H9 (cell line): Measurements from ENCODE around the gene HTR7. TPM values are rescaled to one million over a fixed set of nuclear protein-coding genes. Genes with fewer than 3 reads are reported as not detected.
"Not testable (repeated sequence)": the region's sequence is repeated elsewhere in the genome, so short reads cannot be mapped to it uniquely, and the experiment has no call there.

Experiments
- DNase-seq: peaks from one replicate; pipeline ENCODE4 v3.0.0-alpha.2; 2017
- H2AFZ ChIP-seq: one replicate; pipeline ENCODE4 v1.6.1; 2013; ENCODE audit warnings: mild to moderate bottlenecking, low read length, control low read depth, moderate library complexity
- H2AK5ac ChIP-seq: 2 replicates; pipeline ENCODE4 v1.6.1; 2013; ENCODE audit warnings: low read length, control low read depth, mixed read lengths; ENCODE audit not compliant: insufficient read length
- H2BK120ac ChIP-seq: one replicate; pipeline ENCODE4 v1.6.1; 2013; ENCODE audit warnings: low read depth, mild to moderate bottlenecking, low read length, control low read depth, inconsistent platforms; ENCODE audit not compliant: poor library complexity, severe bottlenecking
- H2BK12ac ChIP-seq: 2 replicates; pipeline ENCODE4 v1.6.1; 2013; ENCODE audit warnings: low read length, control low read depth, mixed read lengths, low read depth; ENCODE audit not compliant: insufficient read length
- H2BK15ac ChIP-seq: 2 replicates; pipeline ENCODE4 v1.6.1; 2013; ENCODE audit warnings: low read depth, low read length, control low read depth
- H2BK20ac ChIP-seq: one replicate; pipeline ENCODE4 v1.6.1; 2013; ENCODE audit warnings: low read depth, mild to moderate bottlenecking, low read length, control low read depth, inconsistent platforms; ENCODE audit not compliant: poor library complexity, severe bottlenecking
- H2BK5ac ChIP-seq: 2 replicates; pipeline ENCODE4 v1.6.1; 2013; ENCODE audit warnings: low read length, control low read depth, mixed read lengths; ENCODE audit not compliant: insufficient read length
- H3K14ac ChIP-seq: 2 replicates; pipeline ENCODE4 v1.6.1; 2013; ENCODE audit warnings: low read length, control low read depth; ENCODE audit not compliant: insufficient read depth
- H3K18ac ChIP-seq: 2 replicates; pipeline ENCODE4 v1.6.1; 2013; ENCODE audit warnings: low read depth, mild to moderate bottlenecking, mixed read lengths, low read length, control low read depth; ENCODE audit not compliant: insufficient read length
- H3K23ac ChIP-seq: 2 replicates; pipeline ENCODE4 v1.6.1; 2013; ENCODE audit warnings: low read length, control low read depth, mixed read lengths, low read depth; ENCODE audit not compliant: insufficient read length
- H3K23me2 ChIP-seq: 2 replicates; pipeline ENCODE4 v1.6.1; 2013; ENCODE audit warnings: low read depth, mild to moderate bottlenecking, mixed read lengths, low read length, control low read depth; ENCODE audit not compliant: insufficient read length, poor library complexity, severe bottlenecking
- H3K27ac ChIP-seq: 2 replicates; pipeline ENCODE4 v1.5.1; 2013; ENCODE audit warnings: low read length, control low read depth, mixed read lengths, low read depth; ENCODE audit not compliant: insufficient read length
- H3K27me3 ChIP-seq: 2 replicates; pipeline ENCODE4 v1.6.1; 2013; ENCODE audit warnings: low read length, control low read depth, inconsistent platforms; ENCODE audit not compliant: insufficient read depth
- H3K4ac ChIP-seq: 2 replicates; pipeline ENCODE4 v1.6.1; 2013; ENCODE audit warnings: low read depth, mild to moderate bottlenecking, control low read depth, inconsistent platforms, low read length, moderate library complexity
- H3K4me1 ChIP-seq: 2 replicates; pipeline ENCODE4 v1.6.1; 2013; ENCODE audit warnings: low read length, control low read depth, inconsistent platforms; ENCODE audit not compliant: insufficient read depth
- H3K4me2 ChIP-seq: 2 replicates; pipeline ENCODE4 v1.6.1; 2013; ENCODE audit warnings: low read length, control low read depth, mixed read lengths; ENCODE audit not compliant: insufficient read length, insufficient read depth
- H3K56ac ChIP-seq: 2 replicates; pipeline ENCODE4 v1.6.1; 2013; ENCODE audit warnings: low read depth, mild to moderate bottlenecking, mixed read lengths, low read length, control low read depth; ENCODE audit not compliant: insufficient read length
- H3K79me1 ChIP-seq: 2 replicates; pipeline ENCODE4 v1.6.1; 2013; ENCODE audit warnings: low read depth, mild to moderate bottlenecking, moderate library complexity, low read length, control low read depth, inconsistent platforms; ENCODE audit not compliant: insufficient read depth, poor library complexity, severe bottlenecking
- H3K79me2 ChIP-seq: 2 replicates; pipeline ENCODE4 v1.6.1; 2013; ENCODE audit warnings: low read length, control low read depth, inconsistent platforms; ENCODE audit not compliant: insufficient read depth
- H3K9ac ChIP-seq: 2 replicates; pipeline ENCODE4 v1.6.1; 2013; ENCODE audit warnings: low read length, control low read depth, mixed read lengths; ENCODE audit not compliant: insufficient read length; ENCODE audit errors: extremely low read depth
- H3K9me3 ChIP-seq: one replicate; pipeline ENCODE4 v1.6.1; 2013; ENCODE audit warnings: low read depth, low read length, inconsistent platforms; ENCODE audit not compliant: control insufficient read depth
- H3T11ph ChIP-seq: one replicate; pipeline ENCODE4 v1.6.1; 2013; ENCODE audit warnings: mild to moderate bottlenecking, low read length, control low read depth, inconsistent platforms
- H4K20me1 ChIP-seq: one replicate; pipeline ENCODE4 v1.6.1; 2013; ENCODE audit not compliant: control insufficient read depth, insufficient read length, insufficient read depth
- H4K5ac ChIP-seq: 2 replicates; pipeline ENCODE4 v1.6.1; 2013; ENCODE audit warnings: low read depth, mild to moderate bottlenecking, mixed read lengths, low read length, control low read depth; ENCODE audit not compliant: insufficient read length
- H4K8ac ChIP-seq: replicated peaks from 2 replicates; pipeline ENCODE4 v1.6.1; 2013; ENCODE audit warnings: low read length, control low read depth, mixed read lengths, low read depth; ENCODE audit not compliant: insufficient read length
- H4K91ac ChIP-seq: 2 replicates; pipeline ENCODE4 v1.6.1; 2013; ENCODE audit warnings: low read depth, mild to moderate bottlenecking, moderate library complexity, mixed read lengths, low read length, control low read depth; ENCODE audit not compliant: insufficient read length
- H3K27ac Mint-ChIP-seq, 3 experiments: 2 replicates in 2 of 3; 3 replicates in 1 of 3; pipeline ENCODE4 v1.8.0; 2020 to 2021; ENCODE audit warnings: mixed read lengths in 3 of 3, mild to moderate bottlenecking in 1 of 3, moderate library complexity in 1 of 3
- H3K27me3 Mint-ChIP-seq: 2 replicates; pipeline ENCODE4 v1.8.0; 2021; ENCODE audit warnings: low read depth, mild to moderate bottlenecking, moderate library complexity, mixed read lengths
- H3K36me3 Mint-ChIP-seq, 3 experiments: 2 replicates in 2 of 3; 3 replicates in 1 of 3; pipeline ENCODE4 v1.8.0; 2020 to 2021; ENCODE audit warnings: low read depth in 3 of 3, mixed read lengths in 3 of 3; ENCODE audit not compliant: insufficient read depth in 1 of 3
- H3K4me1 Mint-ChIP-seq, 2 experiments: 2 replicates each; pipeline ENCODE4 v1.8.0; 2020; ENCODE audit warnings: mixed read lengths in 2 of 2
- H3K4me3 Mint-ChIP-seq, 2 experiments: 2 replicates in 1 of 2; 3 replicates in 1 of 2; pipeline ENCODE4 v1.8.0; 2020 to 2021; ENCODE audit warnings: mild to moderate bottlenecking in 2 of 2, mixed read lengths in 2 of 2, moderate library complexity in 1 of 2
- H3K9me3 Mint-ChIP-seq, 2 experiments: 2 replicates in 1 of 2; 3 replicates in 1 of 2; pipeline ENCODE4 v1.8.0; 2020; ENCODE audit warnings: mild to moderate bottlenecking in 2 of 2, mixed read lengths in 2 of 2, moderate library complexity in 1 of 2
- WGBS: extraction: QIAGEN DNeasy Blood & Tissue Kit; methylation state at CpG from one replicate; pipeline ENCODE4 v1.1.7; 2013; ENCODE audit warnings: missing lambda C conversion rate, low lambda C conversion rate, mixed read lengths; ENCODE audit not compliant: insufficient read length; ENCODE audit errors: extremely low coverage; 5-methylcytosine and 5-hydroxymethylcytosine counted together
- total RNA-seq: library from RNA; stranded (reverse); gene quantifications from 2 replicates; pipeline ENCODE4 v1.2.1, GENCODE V29; 2021
- TF ChIP-seq, protein P1 (sequence below): fragments of 200-600 bp; sonication (generic); conservative IDR thresholded peaks from 3 replicates; pipeline ENCODE4 v1.8.0; 2021; ENCODE audit warnings: antibody characterized with exemption, mild to moderate bottlenecking

HTR7 gene
- total RNA-seq, 1 experiment from 2014 or later, result 21.3 TPM

DNA sequence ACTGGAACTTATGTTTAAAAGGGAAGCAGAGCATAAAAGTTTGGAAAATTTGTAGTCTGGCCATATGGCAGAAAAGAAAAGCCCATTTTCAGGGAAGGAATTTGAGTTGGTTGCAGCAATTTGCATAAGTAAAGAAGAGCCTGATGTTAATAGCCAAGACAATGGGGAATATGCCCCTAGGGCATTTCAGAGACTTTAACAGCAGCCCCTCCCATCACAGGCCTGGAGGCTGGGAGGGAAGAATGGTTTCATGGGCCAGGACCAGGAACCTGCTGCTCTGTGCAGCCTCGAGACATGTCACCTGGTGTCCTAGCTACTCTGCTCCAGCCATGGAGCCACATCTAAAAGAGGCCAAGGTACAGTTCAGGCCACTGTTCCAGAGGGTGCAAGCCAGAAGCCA, 35.3 kb downstream of the HTR7 start:
- H3K4me2 ChIP-seq, result no peak overlapping the region
- H3K23me2 ChIP-seq, result no peaks in the 10 kb centered on the region
- no peak overlapping the region for H2BK5ac ChIP-seq
- no peak overlapping the region for H3K18ac ChIP-seq
- no peak overlapping the region for H4K5ac ChIP-seq
- H3K23ac ChIP-seq, result no peak overlapping the region
- no peak overlapping the region for H4K8ac ChIP-seq
- H3K14ac ChIP-seq, result no peak overlapping the region
- TF ChIP-seq, protein P1, sequence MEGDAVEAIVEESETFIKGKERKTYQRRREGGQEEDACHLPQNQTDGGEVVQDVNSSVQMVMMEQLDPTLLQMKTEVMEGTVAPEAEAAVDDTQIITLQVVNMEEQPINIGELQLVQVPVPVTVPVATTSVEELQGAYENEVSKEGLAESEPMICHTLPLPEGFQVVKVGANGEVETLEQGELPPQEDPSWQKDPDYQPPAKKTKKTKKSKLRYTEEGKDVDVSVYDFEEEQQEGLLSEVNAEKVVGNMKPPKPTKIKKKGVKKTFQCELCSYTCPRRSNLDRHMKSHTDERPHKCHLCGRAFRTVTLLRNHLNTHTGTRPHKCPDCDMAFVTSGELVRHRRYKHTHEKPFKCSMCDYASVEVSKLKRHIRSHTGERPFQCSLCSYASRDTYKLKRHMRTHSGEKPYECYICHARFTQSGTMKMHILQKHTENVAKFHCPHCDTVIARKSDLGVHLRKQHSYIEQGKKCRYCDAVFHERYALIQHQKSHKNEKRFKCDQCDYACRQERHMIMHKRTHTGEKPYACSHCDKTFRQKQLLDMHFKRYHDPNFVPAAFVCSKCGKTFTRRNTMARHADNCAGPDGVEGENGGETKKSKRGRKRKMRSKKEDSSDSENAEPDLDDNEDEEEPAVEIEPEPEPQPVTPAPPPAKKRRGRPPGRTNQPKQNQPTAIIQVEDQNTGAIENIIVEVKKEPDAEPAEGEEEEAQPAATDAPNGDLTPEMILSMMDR, result no peak
- Mint-ChIP-seq H3K27ac (no peak overlapping the region), H3K4me3 (no peak overlapping the region), H3K9me3 (peaks cover 16 to 29% of the 10 kb centered on the region in 2 experiments), H3K36me3 (peaks cover 15 to 44% (median 36%) of the 10 kb centered on the region in 3 experiments), H3K4me1 (peaks cover 14 to 39% of the 10 kb centered on the region in 2 experiments), H3K27me3 (peaks cover 2% of the 10 kb centered on the region)
- H3T11ph ChIP-seq, result no peak overlapping the region
- no peak overlapping the region for H2BK20ac ChIP-seq
- no peaks in the 10 kb centered on the region for H4K20me1 ChIP-seq
- no peaks in the 10 kb centered on the region for H3K79me1 ChIP-seq
- no peak overlapping the region for H2AK5ac ChIP-seq
- DNase-seq, result peak; percentile 31
- H2BK12ac ChIP-seq, result no peak overlapping the region
- H2BK120ac ChIP-seq, result no peak overlapping the region
- WGBS, result no CpG with 5 or more reads among the region's 1 CpG
- H3K9ac ChIP-seq, result no peak overlapping the region
- H2AFZ ChIP-seq, result no peak overlapping the region
- no peak overlapping the region for H3K4ac ChIP-seq
- no peaks in the 10 kb centered on the region for H3K79me2 ChIP-seq
- H3K27ac ChIP-seq, result no peak overlapping the region
- no peak overlapping the region for H2BK15ac ChIP-seq
- no peaks in the 10 kb centered on the region for H3K4me1 ChIP-seq
- no peaks in the 10 kb centered on the region for H3K9me3 ChIP-seq
- H3K56ac ChIP-seq, result no peak overlapping the region
- H3K27me3 ChIP-seq, result no peaks in the 10 kb centered on the region
- H4K91ac ChIP-seq, result no peak overlapping the region

DNA sequence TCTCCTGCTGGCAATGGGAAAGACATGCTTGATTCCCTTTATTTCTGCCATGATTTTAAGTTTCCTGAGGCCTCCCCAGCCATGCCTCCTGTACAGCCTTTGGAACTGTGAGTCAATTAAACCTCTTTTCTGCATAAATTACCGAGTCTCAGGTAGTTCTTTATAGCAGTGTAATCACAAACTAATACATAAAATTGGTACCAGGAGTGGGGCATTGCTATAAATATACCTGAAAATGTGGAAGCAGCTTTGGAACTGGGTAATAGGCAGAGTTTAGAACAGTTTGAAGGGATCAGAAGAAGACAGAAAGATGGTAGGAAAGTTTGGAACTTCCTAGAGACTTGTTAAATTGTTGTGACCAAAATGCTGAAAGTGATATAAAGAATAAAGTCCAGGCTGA, 36.0 kb downstream of the HTR7 start:
- not testable (repeated sequence) for H3K79me2 ChIP-seq, H3K27ac Mint-ChIP-seq
- peaks cover 16 to 29% of the 10 kb centered on the region in 2 experiments for H3K9me3 Mint-ChIP-seq

More for the DNA sequence above, 36.0 kb downstream of the HTR7 start:
- not testable (repeated sequence) for H2BK20ac ChIP-seq, H3K9ac ChIP-seq, H3K4me1 ChIP-seq, H3K14ac ChIP-seq, H3T11ph ChIP-seq, DNase-seq, H2BK5ac ChIP-seq, H3K4me3 Mint-ChIP-seq, H2AK5ac ChIP-seq, H3K4me2 ChIP-seq, H4K20me1 ChIP-seq, H3K23me2 ChIP-seq, H4K91ac ChIP-seq, H3K9me3 ChIP-seq, H3K56ac ChIP-seq, H3K27ac ChIP-seq, H4K8ac ChIP-seq, H3K23ac ChIP-seq, H3K4ac ChIP-seq, H3K79me1 ChIP-seq, H2AFZ ChIP-seq, H2BK12ac ChIP-seq, H3K27me3 Mint-ChIP-seq, H4K5ac ChIP-seq, H3K18ac ChIP-seq, H2BK15ac ChIP-seq, H2BK120ac ChIP-seq, H3K27me3 ChIP-seq
- WGBS, result no CpG with 5 or more reads among the region's 1 CpG
- H3K4me1 Mint-ChIP-seq, result peaks cover 20 to 46% of the 10 kb centered on the region in 2 experiments
- H3K36me3 Mint-ChIP-seq, result peaks cover 13 to 49% (median 36%) of the 10 kb centered on the region in 3 experiments
